ENCODE measurements around the gene NOL4L.

DNA sequence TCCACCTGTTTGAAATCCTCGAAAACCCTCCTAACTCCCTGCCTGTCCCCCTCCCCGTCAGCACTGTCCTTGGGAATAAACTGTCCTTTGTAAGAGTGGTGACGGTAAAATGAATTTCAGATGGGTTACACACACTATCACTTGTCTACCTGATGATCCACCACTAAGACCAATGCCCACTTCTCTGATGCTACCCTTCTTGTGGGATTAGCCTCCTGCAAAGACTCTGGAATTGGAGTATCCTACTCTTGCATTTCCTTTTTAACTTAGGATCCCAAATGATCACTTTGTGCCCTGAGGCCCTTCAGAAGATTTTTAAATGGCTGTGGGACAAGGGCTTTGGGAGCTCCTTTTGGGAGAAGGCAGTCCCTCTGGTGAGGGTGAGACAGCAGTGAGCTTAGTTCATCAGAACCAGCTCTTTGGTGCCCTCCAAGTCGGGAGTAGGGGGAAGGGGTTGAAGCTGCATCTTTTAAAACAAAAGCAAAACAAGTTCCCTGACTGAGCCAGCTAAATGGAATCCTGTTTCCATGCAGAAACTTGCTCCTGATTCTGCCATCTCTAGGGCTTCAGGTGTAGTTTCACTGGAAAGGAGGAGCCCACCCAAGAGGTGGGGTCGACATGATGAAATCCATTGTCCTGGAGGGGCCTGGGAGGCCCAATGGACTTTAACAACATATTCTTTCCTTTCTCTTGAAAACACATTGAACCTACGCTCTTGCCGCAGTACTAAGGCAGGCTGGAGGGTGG is 140.5 kb downstream of the NOL4L start:
- TF ChIP-seq POU6F1 (CRISPR knock-in tag; IDR thresholded peaks at IDR 0.05; ENCODE audit: borderline replicate concordance, low read depth) (no peak), RARB (CRISPR knock-in tag; IDR thresholded peaks at IDR 0.05) (no peak), TSHZ2 (CRISPR knock-in tag; IDR thresholded peaks at IDR 0.05) (no peak), OSR1 (CRISPR knock-in tag; IDR thresholded peaks at IDR 0.05) (no peak), ARNTL (CRISPR knock-in tag; IDR thresholded peaks at IDR 0.05; ENCODE audit: borderline replicate concordance, low read depth) (no peak), CSDC2 (CRISPR knock-in tag; IDR thresholded peaks at IDR 0.05) (no peak), ZNF565 (CRISPR knock-in tag; conservative IDR thresholded peaks at IDR 0.05; ENCODE audit: low read depth) (no peak)
- TF ChIP-seq, protein P1, sequence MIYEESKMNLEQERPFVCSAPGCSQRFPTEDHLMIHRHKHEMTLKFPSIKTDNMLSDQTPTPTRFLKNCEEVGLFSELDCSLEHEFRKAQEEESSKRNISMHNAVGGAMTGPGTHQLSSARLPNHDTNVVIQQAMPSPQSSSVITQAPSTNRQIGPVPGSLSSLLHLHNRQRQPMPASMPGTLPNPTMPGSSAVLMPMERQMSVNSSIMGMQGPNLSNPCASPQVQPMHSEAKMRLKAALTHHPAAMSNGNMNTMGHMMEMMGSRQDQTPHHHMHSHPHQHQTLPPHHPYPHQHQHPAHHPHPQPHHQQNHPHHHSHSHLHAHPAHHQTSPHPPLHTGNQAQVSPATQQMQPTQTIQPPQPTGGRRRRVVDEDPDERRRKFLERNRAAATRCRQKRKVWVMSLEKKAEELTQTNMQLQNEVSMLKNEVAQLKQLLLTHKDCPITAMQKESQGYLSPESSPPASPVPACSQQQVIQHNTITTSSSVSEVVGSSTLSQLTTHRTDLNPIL (CRISPR knock-in tag; IDR thresholded peaks at IDR 0.05; ENCODE audit: low read depth): no peak
- TF ChIP-seq, protein P2, sequence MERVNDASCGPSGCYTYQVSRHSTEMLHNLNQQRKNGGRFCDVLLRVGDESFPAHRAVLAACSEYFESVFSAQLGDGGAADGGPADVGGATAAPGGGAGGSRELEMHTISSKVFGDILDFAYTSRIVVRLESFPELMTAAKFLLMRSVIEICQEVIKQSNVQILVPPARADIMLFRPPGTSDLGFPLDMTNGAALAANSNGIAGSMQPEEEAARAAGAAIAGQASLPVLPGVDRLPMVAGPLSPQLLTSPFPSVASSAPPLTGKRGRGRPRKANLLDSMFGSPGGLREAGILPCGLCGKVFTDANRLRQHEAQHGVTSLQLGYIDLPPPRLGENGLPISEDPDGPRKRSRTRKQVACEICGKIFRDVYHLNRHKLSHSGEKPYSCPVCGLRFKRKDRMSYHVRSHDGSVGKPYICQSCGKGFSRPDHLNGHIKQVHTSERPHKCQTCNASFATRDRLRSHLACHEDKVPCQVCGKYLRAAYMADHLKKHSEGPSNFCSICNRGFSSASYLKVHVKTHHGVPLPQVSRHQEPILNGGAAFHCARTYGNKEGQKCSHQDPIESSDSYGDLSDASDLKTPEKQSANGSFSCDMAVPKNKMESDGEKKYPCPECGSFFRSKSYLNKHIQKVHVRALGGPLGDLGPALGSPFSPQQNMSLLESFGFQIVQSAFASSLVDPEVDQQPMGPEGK (CRISPR knock-in tag; IDR thresholded peaks at IDR 0.05; ENCODE audit: borderline replicate concordance): no peak

All from SK-N-SH treated with all-trans-retinoic acid at 6 μM for 48 hours (cell line).